SK-N-SH (cell line): Measurements from ENCODE around the gene OR2B3. TPM values are rescaled to one million over a fixed set of nuclear protein-coding genes. Genes with fewer than 3 reads are reported as not detected.

Source experiments
- CTCF ChIA-PET: fragments of 300-600, 350-600 bp; formaldehyde crosslinking; extraction: SDS; loops from one replicate; lab custom pipeline; 2021; lab: Yijun Ruan, JAX
- POLR2A ChIA-PET: fragments of 350-600 bp; sonication (Branson Sonifier 250); formaldehyde crosslinking; extraction: SDS; loops from one replicate; lab custom pipeline; 2020; ENCODE audit warnings: antibody characterized with exemption, inconsistent platforms; lab: Yijun Ruan, JAX
- DNase-seq: peaks from one replicate; pipeline ENCODE4 v3.0.0; 2012
- H2AFZ ChIP-seq: fragments of 200-600 bp; sonication (generic); 2 replicates; pipeline ENCODE4 v1.8.1; 2016; ENCODE audit warnings: antibody characterized with exemption, mild to moderate bottlenecking, low read depth
- H3F3A ChIP-seq: fragments of 200-600 bp; sonication (generic); replicated peaks from 2 replicates; pipeline ENCODE3; 2016; ENCODE audit warnings: antibody characterized with exemption, mild to moderate bottlenecking; ENCODE audit not compliant: insufficient read depth
- H3K27ac ChIP-seq, 2 experiments: fragments of 200-500 bp in 1 of 2; fragments of 200-600 bp in 1 of 2; sonication (Bioruptor generic) in 1 of 2; sonication (generic), shearing (Covaris generic) in 1 of 2; 2 replicates each; pipeline versions ENCODE4 v1.5.1 to v1.6.1; 2014 to 2016; ENCODE audit warnings: low read depth in 2 of 2, inconsistent platforms in 1 of 2, low read length in 1 of 2, mild to moderate bottlenecking in 1 of 2, mixed read lengths in 1 of 2
- H3K27me3 ChIP-seq: fragments of 200-600 bp; sonication (generic), shearing (Covaris generic); 2 replicates; pipeline ENCODE4 v1.6.1; 2016; ENCODE audit warnings: mixed run types; ENCODE audit not compliant: insufficient read depth
- H3K36me3 ChIP-seq, 2 experiments: fragments of 200-500 bp in 1 of 2; fragments of 200-600 bp in 1 of 2; sonication (Bioruptor generic) in 1 of 2; sonication (generic) in 1 of 2; replicated peaks in 1 of 2; 2 replicates each; pipeline versions ENCODE3 to v1.5.1; 2014 to 2016; ENCODE audit warnings: low read length in 1 of 2, mild to moderate bottlenecking in 1 of 2; ENCODE audit not compliant: insufficient read depth in 2 of 2, control insufficient read depth in 1 of 2
- H3K4me1 ChIP-seq, 2 experiments: fragments of 200-500 bp in 1 of 2; fragments of 200-600 bp in 1 of 2; sonication (Bioruptor generic) in 1 of 2; sonication (generic), shearing (Covaris generic) in 1 of 2; 2 replicates each; pipeline versions ENCODE4 v1.5.1 to v1.6.1; 2014 to 2016; ENCODE audit warnings: low read depth in 1 of 2, low read length in 1 of 2, mixed run types in 1 of 2; ENCODE audit not compliant: insufficient read depth in 2 of 2, control insufficient read depth in 1 of 2
- H3K4me2 ChIP-seq: fragments of 200-600 bp; sonication (generic), shearing (Covaris generic); 2 replicates; pipeline ENCODE4 v1.6.1; 2017; ENCODE audit warnings: mixed run types
- H3K4me3 ChIP-seq, 2 experiments: fragments of 200-500 bp in 1 of 2; fragments of 200-600 bp in 1 of 2; sonication (Bioruptor generic) in 1 of 2; sonication (generic), shearing (Covaris generic) in 1 of 2; 2 replicates each; pipeline versions ENCODE4 v1.5.1 to v1.8.1; 2014 to 2016; ENCODE audit warnings: low read depth in 2 of 2, inconsistent platforms in 1 of 2, low read length in 1 of 2, mild to moderate bottlenecking in 1 of 2, mixed read lengths in 1 of 2, moderate library complexity in 1 of 2
- H3K79me2 ChIP-seq: fragments of 200-600 bp; sonication (generic); 2 replicates; pipeline ENCODE4 v1.8.1; 2017; ENCODE audit warnings: mild to moderate bottlenecking; ENCODE audit not compliant: insufficient read depth
- H3K9ac ChIP-seq: fragments of 200-600 bp; sonication (generic); 2 replicates; pipeline ENCODE4 v1.6.1; 2017; ENCODE audit warnings: mixed run types
- H3K9me2 ChIP-seq: fragments of 200-600 bp; sonication (generic); 2 replicates; pipeline ENCODE4 v1.6.1; 2017; ENCODE audit warnings: mixed run types
- H3K9me3 ChIP-seq: fragments of 200-600 bp; sonication (generic); 2 replicates; pipeline ENCODE4 v1.6.1; 2017; ENCODE audit warnings: mixed run types, mild to moderate bottlenecking, moderate library complexity
- H4K20me1 ChIP-seq: fragments of 200-600 bp; sonication (generic); 2 replicates; pipeline ENCODE4 v1.6.1; 2017; ENCODE audit warnings: mild to moderate bottlenecking, mixed run types; ENCODE audit not compliant: insufficient read depth
- CHD2 ChIP-seq: fragments of 150-350 bp; IDR thresholded peaks from 2 replicates; pipeline ENCODE4 v1.6.1; 2018; ENCODE audit warnings: low read length; ENCODE audit not compliant: partially characterized antibody
- ELF1 ChIP-seq: IDR thresholded peaks from 2 replicates; pipeline ENCODE4 v1.4.0; 2012
- EP300 ChIP-seq, 2 experiments: IDR thresholded peaks; 2 replicates each; pipeline versions ENCODE4 v1.4.0 to v1.6.1; 2012; ENCODE audit warnings: borderline replicate concordance in 1 of 2, low read depth in 1 of 2, low read length in 1 of 2
- EZH2phosphoT487 ChIP-seq: fragments of 200-600 bp; sonication (generic); IDR thresholded peaks from 2 replicates; pipeline ENCODE4 v1.6.1; 2017; ENCODE audit warnings: low read depth, mixed run types, mild to moderate bottlenecking, antibody characterized with exemption, moderate library complexity, borderline replicate concordance
- FOSL2 ChIP-seq: IDR thresholded peaks from 2 replicates; pipeline ENCODE4 v1.4.0; 2012; ENCODE audit warnings: low read depth, mild to moderate bottlenecking, moderate library complexity, borderline replicate concordance
- GABPA ChIP-seq: IDR thresholded peaks from 2 replicates; pipeline ENCODE4 v1.4.0; 2012; ENCODE audit warnings: low read depth, mild to moderate bottlenecking
- GATA2 ChIP-seq: sonication (generic); formaldehyde crosslinking; IDR thresholded peaks from 2 replicates; pipeline ENCODE4 v1.5.0; 2020; ENCODE audit warnings: mild to moderate bottlenecking, missing genetic modification reagents
- IRF3 ChIP-seq: fragments of 150-350 bp; IDR thresholded peaks from 2 replicates; pipeline ENCODE4 v1.6.1; 2016; ENCODE audit warnings: mild to moderate bottlenecking, low read depth, low read length
- MEF2A ChIP-seq: IDR thresholded peaks from 2 replicates; pipeline ENCODE4 v1.4.0; 2012; ENCODE audit warnings: low read depth, borderline replicate concordance
- MXI1 ChIP-seq: IDR thresholded peaks from 2 replicates; pipeline ENCODE4 v1.6.1; 2012; ENCODE audit warnings: mild to moderate bottlenecking, low read depth, low read length, improper control_type of control experiment
- RFX5 ChIP-seq: IDR thresholded peaks from 2 replicates; pipeline ENCODE4 v1.6.1; 2012; ENCODE audit warnings: mild to moderate bottlenecking, improper control_type of control experiment, low read length
- RXRA ChIP-seq: IDR thresholded peaks from 2 replicates; pipeline ENCODE4 v1.4.0; 2012; ENCODE audit warnings: low read depth, mild to moderate bottlenecking, borderline replicate concordance
- SIN3A ChIP-seq: IDR thresholded peaks from 2 replicates; pipeline ENCODE4 v1.6.1; 2012; ENCODE audit warnings: low read depth, mild to moderate bottlenecking, low read length, moderate library complexity, borderline replicate concordance
- TAF1 ChIP-seq: IDR thresholded peaks from 2 replicates; pipeline ENCODE4 v1.6.1; 2012; ENCODE audit warnings: low read depth, mild to moderate bottlenecking, low read length, moderate library complexity, borderline replicate concordance
- TCF12 ChIP-seq: IDR thresholded peaks from 2 replicates; pipeline ENCODE4 v1.4.0; 2012
- USF1 ChIP-seq: IDR thresholded peaks from 2 replicates; pipeline ENCODE4 v1.4.0; 2012; ENCODE audit warnings: low read depth, borderline replicate concordance
- WGBS: methylation state at CpG from one replicate; pipeline ENCODE4 v1.1.6; 2017; ENCODE audit warnings: low lambda C conversion rate; 5-methylcytosine and 5-hydroxymethylcytosine counted together
- polyA plus RNA-seq, 3 experiments: library from polyadenylated mRNA; depleted of rRNA; stranded (reverse); fragments of >200 nt; gene quantifications; 2 replicates each; pipeline ENCODE4 v1.2.3, GENCODE V29; 2012
- TF ChIP-seq, protein P1 (sequence below): IDR thresholded peaks from 2 replicates; pipeline ENCODE4 v1.4.0; 2012; ENCODE audit warnings: low read depth, borderline replicate concordance

The OR2B3 gene
- polyA plus RNA-seq, 1 of the 3 experiments (the other 2 are of a cell fraction): not detected

- no peaks in the 10 kb centered on the region for H3K36me3 ChIP-seq
- H2AFZ ChIP-seq: no peak overlapping the region
- H3K27me3 ChIP-seq: peaks cover 4% of the 10 kb centered on the region; the same call in 1 of the 2 replicates
- POLR2A ChIA-PET: no interaction called here
- H3K9me2 ChIP-seq: no peaks in the 10 kb centered on the region
- H3K4me2 ChIP-seq: no peak overlapping the region
- no peak for DNase-seq
- H4K20me1 ChIP-seq: no peaks in the 10 kb centered on the region
- CTCF ChIA-PET: no interaction called here
- no peak overlapping the region for H3K4me3 ChIP-seq
- H3K79me2 ChIP-seq: no peaks in the 10 kb centered on the region
- no peak for TF ChIP-seq TCF12
- TF ChIP-seq IRF3: no peak
- no peak for TF ChIP-seq GATA2 (CRISPR knock-in tag)
- TF ChIP-seq, protein P1, sequence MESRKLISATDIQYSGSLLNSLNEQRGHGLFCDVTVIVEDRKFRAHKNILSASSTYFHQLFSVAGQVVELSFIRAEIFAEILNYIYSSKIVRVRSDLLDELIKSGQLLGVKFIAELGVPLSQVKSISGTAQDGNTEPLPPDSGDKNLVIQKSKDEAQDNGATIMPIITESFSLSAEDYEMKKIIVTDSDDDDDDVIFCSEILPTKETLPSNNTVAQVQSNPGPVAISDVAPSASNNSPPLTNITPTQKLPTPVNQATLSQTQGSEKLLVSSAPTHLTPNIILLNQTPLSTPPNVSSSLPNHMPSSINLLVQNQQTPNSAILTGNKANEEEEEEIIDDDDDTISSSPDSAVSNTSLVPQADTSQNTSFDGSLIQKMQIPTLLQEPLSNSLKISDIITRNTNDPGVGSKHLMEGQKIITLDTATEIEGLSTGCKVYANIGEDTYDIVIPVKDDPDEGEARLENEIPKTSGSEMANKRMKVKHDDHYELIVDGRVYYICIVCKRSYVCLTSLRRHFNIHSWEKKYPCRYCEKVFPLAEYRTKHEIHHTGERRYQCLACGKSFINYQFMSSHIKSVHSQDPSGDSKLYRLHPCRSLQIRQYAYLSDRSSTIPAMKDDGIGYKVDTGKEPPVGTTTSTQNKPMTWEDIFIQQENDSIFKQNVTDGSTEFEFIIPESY: no peak
- no peak for TF ChIP-seq EP300 (IDR thresholded peaks at IDR 0.05; ENCODE audit: borderline replicate concordance in 1 of 2, low read depth in 1 of 2, low read length in 1 of 2)
- no peak for TF ChIP-seq MXI1
- TF ChIP-seq EZH2phosphoT487: no peak
- no peak for TF ChIP-seq RXRA
- no peak for TF ChIP-seq GABPA
- no peak for TF ChIP-seq ELF1
- no peak for TF ChIP-seq USF1
- no peak for TF ChIP-seq CHD2
- no peak for TF ChIP-seq FOSL2
- TF ChIP-seq MEF2A: no peak
- TF ChIP-seq TAF1: no peak
- TF ChIP-seq SIN3A: no peak
- no peak for TF ChIP-seq RFX5
- no peak overlapping the region for H3K27ac ChIP-seq
- no peaks in the 10 kb centered on the region for H3K4me1 ChIP-seq
- WGBS: 15% methylated on average over 10 of the region's 15 CpGs
- H3K9ac ChIP-seq: no peak overlapping the region
- no peaks in the 10 kb centered on the region for H3K9me3 ChIP-seq
- H3F3A ChIP-seq: no peaks in the 10 kb centered on the region
Measured at GRCh38 chr6:29082457-29082856, 4.7 kb downstream of the OR2B3 start.
